ENCODE measurements around the gene IMMP2L. TPM values are rescaled to one million over a fixed set of nuclear protein-coding genes. Genes with fewer than 3 reads are reported as not detected.
A peak's percentile ranks its signal among the peaks of the same experiment; 100 is the strongest.

The IMMP2L gene
- total RNA-seq, 1 experiment from 2014 or later: 13.6 TPM

- no peak for ATAC-seq
Observed at GRCh38 chr7:111025006-111025405, 537.3 kb downstream of the IMMP2L start.

DNA sequence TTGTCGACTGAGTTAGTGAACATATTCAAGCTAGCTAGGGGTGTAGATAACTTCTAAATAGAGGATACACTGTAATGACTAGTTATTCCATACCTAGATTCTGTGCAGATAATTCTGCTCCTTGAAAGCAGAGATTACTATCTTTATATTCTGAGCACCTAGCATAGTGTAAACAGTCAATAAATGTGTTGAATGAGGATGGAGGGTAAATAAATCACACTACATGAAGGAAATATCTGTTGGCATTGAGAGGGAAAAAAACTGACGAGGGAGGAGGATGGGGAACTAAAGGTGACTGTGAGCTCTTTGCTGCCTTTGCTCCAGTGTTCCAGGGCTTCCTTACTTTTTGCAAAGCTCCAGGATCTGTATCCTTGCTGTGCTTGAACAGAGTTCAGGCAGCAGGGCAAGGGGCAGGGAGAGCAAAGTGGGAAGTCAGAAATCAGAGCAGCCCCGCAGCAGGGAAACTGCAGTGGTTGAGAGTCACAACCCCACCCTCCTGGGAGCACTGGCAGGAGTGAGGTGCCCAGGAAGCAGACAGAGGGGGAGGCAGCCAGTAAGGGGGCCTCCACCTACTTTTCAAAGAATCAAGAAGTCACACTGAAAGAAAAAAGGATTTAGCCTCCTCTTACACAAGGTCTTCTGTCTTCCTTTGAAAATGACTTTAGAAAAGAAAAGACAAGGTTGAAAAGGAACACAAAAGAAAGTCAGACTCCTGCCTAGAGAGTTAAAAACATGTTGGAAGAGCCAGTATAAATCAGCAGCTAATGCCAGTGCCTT is 543.1 kb downstream of the IMMP2L start:
- DNase-seq (ENCODE audit: low spot score): peak; percentile 16
- H3K4me1 Mint-ChIP-seq: peaks cover 11% of the 10 kb centered on the region
- ATAC-seq: peak; percentile 87
- peaks cover 9% of the 10 kb centered on the region for H3K9me3 Mint-ChIP-seq
- no peak overlapping the region for H3K4me3 Mint-ChIP-seq
- H3K27me3 Mint-ChIP-seq (ENCODE audit: low read depth): no peaks in the 10 kb centered on the region
- ChIA-PET POLR2A (interaction anchor here (0.6 kb wide), 1 partner anchor 543 kb away, joined by 3 read pairs; the partner anchor contains the start of gene IMMP2L), CTCF (no interaction called here)
- peak overlapping the region; percentile 59 for H3K27ac Mint-ChIP-seq
- peaks cover 9% of the 10 kb centered on the region for H3K36me3 Mint-ChIP-seq
- TF ChIP-seq, protein P1, sequence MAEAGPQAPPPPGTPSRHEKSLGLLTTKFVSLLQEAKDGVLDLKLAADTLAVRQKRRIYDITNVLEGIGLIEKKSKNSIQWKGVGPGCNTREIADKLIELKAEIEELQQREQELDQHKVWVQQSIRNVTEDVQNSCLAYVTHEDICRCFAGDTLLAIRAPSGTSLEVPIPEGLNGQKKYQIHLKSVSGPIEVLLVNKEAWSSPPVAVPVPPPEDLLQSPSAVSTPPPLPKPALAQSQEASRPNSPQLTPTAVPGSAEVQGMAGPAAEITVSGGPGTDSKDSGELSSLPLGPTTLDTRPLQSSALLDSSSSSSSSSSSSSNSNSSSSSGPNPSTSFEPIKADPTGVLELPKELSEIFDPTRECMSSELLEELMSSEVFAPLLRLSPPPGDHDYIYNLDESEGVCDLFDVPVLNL (CRISPR knock-in tag; IDR thresholded peaks at IDR 0.05; ENCODE audit: borderline replicate concordance, low read depth): no peak
- no peak for TF ChIP-seq ZNF416 (CRISPR knock-in tag; IDR thresholded peaks at IDR 0.05)
- TF ChIP-seq, protein P2, sequence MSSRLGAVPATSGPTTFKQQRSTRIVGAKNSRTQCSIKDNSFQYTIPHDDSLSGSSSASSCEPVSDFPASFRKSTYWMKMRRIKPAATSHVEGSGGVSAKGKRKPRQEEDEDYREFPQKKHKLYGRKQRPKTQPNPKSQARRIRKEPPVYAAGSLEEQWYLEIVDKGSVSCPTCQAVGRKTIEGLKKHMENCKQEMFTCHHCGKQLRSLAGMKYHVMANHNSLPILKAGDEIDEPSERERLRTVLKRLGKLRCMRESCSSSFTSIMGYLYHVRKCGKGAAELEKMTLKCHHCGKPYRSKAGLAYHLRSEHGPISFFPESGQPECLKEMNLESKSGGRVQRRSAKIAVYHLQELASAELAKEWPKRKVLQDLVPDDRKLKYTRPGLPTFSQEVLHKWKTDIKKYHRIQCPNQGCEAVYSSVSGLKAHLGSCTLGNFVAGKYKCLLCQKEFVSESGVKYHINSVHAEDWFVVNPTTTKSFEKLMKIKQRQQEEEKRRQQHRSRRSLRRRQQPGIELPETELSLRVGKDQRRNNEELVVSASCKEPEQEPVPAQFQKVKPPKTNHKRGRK (CRISPR knock-in tag; IDR thresholded peaks at IDR 0.05; ENCODE audit: borderline replicate concordance): no peak
- no peak for TF ChIP-seq NR3C1 (CRISPR knock-in tag; conservative IDR thresholded peaks at IDR 0.05; ENCODE audit: low read depth)
- TF ChIP-seq ZNF138 (CRISPR knock-in tag; conservative IDR thresholded peaks at IDR 0.05): no peak
- TF ChIP-seq KAT7 (CRISPR knock-in tag; IDR thresholded peaks at IDR 0.05; ENCODE audit: borderline replicate concordance): no peak
- TF ChIP-seq ZNF423 (CRISPR knock-in tag; IDR thresholded peaks at IDR 0.05): no peak
- TF ChIP-seq ZNF263 (CRISPR knock-in tag; IDR thresholded peaks at IDR 0.05; ENCODE audit: low read depth): no peak
- TF ChIP-seq PREB (CRISPR knock-in tag; IDR thresholded peaks at IDR 0.05; ENCODE audit: borderline replicate concordance): no peak
- no peak for TF ChIP-seq ERG (CRISPR knock-in tag; IDR thresholded peaks at IDR 0.05)

More at GRCh38 chr7:111025006-111025405, 537.3 kb downstream of the IMMP2L start:
- Mint-ChIP-seq H3K27ac (0 out of 2 replicates have a peak overlapping the region, but pooled peaks have one; percentile 37), H3K4me3 (no peak overlapping the region), H3K9me3 (peaks cover 9% of the 10 kb centered on the region), H3K4me1 (peaks cover 48% of the 10 kb centered on the region), H3K27me3 (ENCODE audit: low read depth) (no peaks in the 10 kb centered on the region), H3K36me3 (peaks cover 9% of the 10 kb centered on the region)
- ChIA-PET POLR2A (no interaction called here), CTCF (no interaction called here)
- DNase-seq (ENCODE audit: low spot score): no peak
- TF ChIP-seq TEAD1 (CRISPR knock-in tag; IDR thresholded peaks at IDR 0.05) (no peak), SOX15 (CRISPR knock-in tag; IDR thresholded peaks at IDR 0.05) (no peak), FOXK1 (CRISPR knock-in tag; IDR thresholded peaks at IDR 0.05) (no peak), PREB (CRISPR knock-in tag; IDR thresholded peaks at IDR 0.05; ENCODE audit: borderline replicate concordance) (no peak), ELF4 (CRISPR knock-in tag; IDR thresholded peaks at IDR 0.05; ENCODE audit: low read depth) (no peak), SP1 (CRISPR knock-in tag; conservative IDR thresholded peaks at IDR 0.05) (no peak), PRRX2 (CRISPR knock-in tag; IDR thresholded peaks at IDR 0.05) (no peak), ATF1 (CRISPR knock-in tag; IDR thresholded peaks at IDR 0.05) (no peak), TEAD4 (CRISPR knock-in tag; IDR thresholded peaks at IDR 0.05) (no peak)
- TF ChIP-seq, protein P3, sequence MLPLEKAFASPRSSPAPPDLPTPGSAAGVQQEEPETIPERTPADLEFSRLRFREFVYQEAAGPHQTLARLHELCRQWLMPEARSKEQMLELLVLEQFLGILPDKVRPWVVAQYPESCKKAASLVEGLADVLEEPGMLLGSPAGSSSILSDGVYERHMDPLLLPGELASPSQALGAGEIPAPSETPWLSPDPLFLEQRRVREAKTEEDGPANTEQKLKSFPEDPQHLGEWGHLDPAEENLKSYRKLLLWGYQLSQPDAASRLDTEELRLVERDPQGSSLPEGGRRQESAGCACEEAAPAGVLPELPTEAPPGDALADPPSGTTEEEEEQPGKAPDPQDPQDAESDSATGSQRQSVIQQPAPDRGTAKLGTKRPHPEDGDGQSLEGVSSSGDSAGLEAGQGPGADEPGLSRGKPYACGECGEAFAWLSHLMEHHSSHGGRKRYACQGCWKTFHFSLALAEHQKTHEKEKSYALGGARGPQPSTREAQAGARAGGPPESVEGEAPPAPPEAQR (CRISPR knock-in tag; IDR thresholded peaks at IDR 0.05): no peak
- TF ChIP-seq, protein P2 (CRISPR knock-in tag; IDR thresholded peaks at IDR 0.05; ENCODE audit: borderline replicate concordance): no peak
- TF ChIP-seq, protein P4, sequence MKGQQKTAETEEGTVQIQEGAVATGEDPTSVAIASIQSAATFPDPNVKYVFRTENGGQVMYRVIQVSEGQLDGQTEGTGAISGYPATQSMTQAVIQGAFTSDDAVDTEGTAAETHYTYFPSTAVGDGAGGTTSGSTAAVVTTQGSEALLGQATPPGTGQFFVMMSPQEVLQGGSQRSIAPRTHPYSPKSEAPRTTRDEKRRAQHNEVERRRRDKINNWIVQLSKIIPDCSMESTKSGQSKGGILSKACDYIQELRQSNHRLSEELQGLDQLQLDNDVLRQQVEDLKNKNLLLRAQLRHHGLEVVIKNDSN (CRISPR knock-in tag; IDR thresholded peaks at IDR 0.05): no peak

Data from WTC11 (cell line).